ENCODE results near the gene IQGAP2. TPM values are rescaled to one million over a fixed set of nuclear protein-coding genes. Genes with fewer than 3 reads are reported as not detected.

IQGAP2 gene
- total RNA-seq, 6 donors from 2014 or later: 24.3 to 57.6 (median 28.9) TPM

DNA sequence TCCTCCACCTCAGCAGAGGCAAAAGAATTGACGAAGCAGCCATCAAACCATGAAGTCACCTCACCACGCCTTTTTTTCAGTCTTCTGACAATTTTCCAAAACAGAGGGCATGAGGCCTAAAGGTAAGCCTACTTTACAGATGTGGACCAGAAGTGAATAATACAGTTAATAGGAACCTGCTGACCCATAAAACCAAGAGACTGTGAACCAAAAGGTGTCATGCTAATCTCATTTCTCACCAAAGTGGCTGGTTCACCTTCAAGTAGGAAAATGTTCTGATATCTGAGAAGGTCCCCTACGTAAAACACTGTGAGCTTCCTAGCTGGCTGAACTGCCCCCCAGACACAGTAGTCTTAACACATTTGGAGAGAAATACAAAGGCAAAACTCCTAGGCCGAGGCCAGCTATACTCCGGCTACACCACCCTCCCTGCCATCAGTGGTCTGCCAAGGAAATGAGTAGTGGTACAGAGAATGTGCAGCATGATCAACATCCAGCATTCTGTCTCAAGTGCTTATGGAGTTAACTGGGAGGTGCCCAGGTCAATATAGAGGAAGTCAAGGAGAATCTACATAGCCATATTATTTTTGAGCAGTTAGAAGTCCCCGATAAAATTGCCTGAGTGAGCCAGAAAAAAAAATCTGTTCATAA, 239.4 kb downstream of the IQGAP2 start:
- DNase-seq: no peak
- peaks cover 0 to 6% (median 0%) of the 10 kb centered on the region in 4 donors for H3K4me1 ChIP-seq
- H3K36me3 ChIP-seq: peaks cover 0 to 6% (median 0%) of the 10 kb centered on the region in 4 donors
- ATAC-seq (ENCODE audit: low FRiP score in 2 of 2): no peak
- no peak overlapping the region for H3K4me3 ChIP-seq
- 93 to 95% methylated on average over 6 of the region's 6 CpGs for WGBS, 2 donors
- no peak overlapping the region for H3K27ac ChIP-seq
- no peaks in the 10 kb centered on the region for H3K9me3 ChIP-seq
- TF ChIP-seq POLR2AphosphoS5 (IDR thresholded peaks at IDR 0.05): no peak
- TF ChIP-seq, protein P1, sequence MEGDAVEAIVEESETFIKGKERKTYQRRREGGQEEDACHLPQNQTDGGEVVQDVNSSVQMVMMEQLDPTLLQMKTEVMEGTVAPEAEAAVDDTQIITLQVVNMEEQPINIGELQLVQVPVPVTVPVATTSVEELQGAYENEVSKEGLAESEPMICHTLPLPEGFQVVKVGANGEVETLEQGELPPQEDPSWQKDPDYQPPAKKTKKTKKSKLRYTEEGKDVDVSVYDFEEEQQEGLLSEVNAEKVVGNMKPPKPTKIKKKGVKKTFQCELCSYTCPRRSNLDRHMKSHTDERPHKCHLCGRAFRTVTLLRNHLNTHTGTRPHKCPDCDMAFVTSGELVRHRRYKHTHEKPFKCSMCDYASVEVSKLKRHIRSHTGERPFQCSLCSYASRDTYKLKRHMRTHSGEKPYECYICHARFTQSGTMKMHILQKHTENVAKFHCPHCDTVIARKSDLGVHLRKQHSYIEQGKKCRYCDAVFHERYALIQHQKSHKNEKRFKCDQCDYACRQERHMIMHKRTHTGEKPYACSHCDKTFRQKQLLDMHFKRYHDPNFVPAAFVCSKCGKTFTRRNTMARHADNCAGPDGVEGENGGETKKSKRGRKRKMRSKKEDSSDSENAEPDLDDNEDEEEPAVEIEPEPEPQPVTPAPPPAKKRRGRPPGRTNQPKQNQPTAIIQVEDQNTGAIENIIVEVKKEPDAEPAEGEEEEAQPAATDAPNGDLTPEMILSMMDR (IDR thresholded peaks at IDR 0.05): no peak
- TF ChIP-seq EP300 (IDR thresholded peaks at IDR 0.05): no peak
- H3K27me3 ChIP-seq: no peaks in the 10 kb centered on the region

DNA sequence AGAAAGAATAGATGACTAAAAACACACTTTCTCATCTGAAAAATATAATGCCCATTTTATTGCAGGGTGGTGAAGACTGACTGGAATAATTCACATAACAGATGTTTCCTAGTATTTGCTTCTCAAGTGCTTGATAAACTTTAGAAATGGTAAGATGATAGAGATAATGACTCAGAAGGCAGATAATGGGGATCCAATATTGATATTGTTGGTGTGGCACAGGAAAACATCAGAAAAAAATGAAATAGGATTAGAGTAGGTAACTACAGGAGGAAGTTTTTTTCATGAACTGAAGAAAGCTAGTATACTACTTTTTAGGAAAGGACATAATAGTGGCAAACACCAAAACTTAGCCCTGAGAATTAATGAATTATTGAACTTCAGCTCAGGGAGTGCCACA, 240.3 kb downstream of the IQGAP2 start:
- no peak overlapping the region for H3K4me3 ChIP-seq
- H3K27me3 ChIP-seq: no peaks in the 10 kb centered on the region
- TF ChIP-seq, protein P1 (IDR thresholded peaks at IDR 0.05): no peak
- no peak for TF ChIP-seq POLR2A (IDR thresholded peaks at IDR 0.05)
- no peak for TF ChIP-seq EP300 (IDR thresholded peaks at IDR 0.05)
- no peak for DNase-seq
- ATAC-seq (ENCODE audit: low FRiP score in 2 of 2): no peak
- no peaks in the 10 kb centered on the region for H3K9me3 ChIP-seq
- H3K4me1 ChIP-seq: peaks cover 0 to 2% (median 0%) of the 10 kb centered on the region in 4 donors
- no peak overlapping the region for H3K27ac ChIP-seq
- peaks cover 0 to 14% (median 0%) of the 10 kb centered on the region in 4 donors for H3K36me3 ChIP-seq

DNA sequence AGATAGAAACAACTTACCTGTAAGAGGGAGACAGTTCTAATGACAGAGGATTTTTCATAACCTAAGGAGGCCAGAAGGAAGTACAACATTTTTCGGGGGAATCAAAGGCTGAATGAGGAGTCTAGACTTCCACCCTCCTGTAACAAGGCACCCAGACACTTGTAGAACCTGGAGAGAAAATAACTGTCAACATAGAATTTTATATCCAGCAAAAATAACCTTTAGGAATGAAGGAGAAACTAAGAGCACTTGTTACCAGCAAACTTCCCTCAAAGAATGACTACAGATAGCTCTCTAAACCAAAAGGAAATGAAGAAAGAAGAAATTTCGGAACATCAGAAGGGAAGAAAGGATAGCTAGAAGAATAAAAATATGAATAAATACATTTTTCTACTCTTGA, 246.1 kb downstream of the IQGAP2 start:
- H3K27ac ChIP-seq: no peak overlapping the region
- H3K27me3 ChIP-seq: no peaks in the 10 kb centered on the region
- H3K9me3 ChIP-seq: peaks cover 0 to 14% (median 7%) of the 10 kb centered on the region in 4 donors
- ATAC-seq (ENCODE audit: low FRiP score in 2 of 2) (no peak), DNase-seq (no peak)
- TF ChIP-seq POLR2AphosphoS5 (IDR thresholded peaks at IDR 0.05): no peak
- TF ChIP-seq, protein P1 (IDR thresholded peaks at IDR 0.05): no peak
- no peak for TF ChIP-seq EP300 (IDR thresholded peaks at IDR 0.05)
- no peak for TF ChIP-seq POLR2A (IDR thresholded peaks at IDR 0.05)
- 89 to 92% methylated on average over 2 of the region's 2 CpGs for WGBS, 2 donors
- no peaks in the 10 kb centered on the region for H3K4me1 ChIP-seq
- no peak overlapping the region for H3K4me3 ChIP-seq
- H3K36me3 ChIP-seq: peaks cover 0 to 7% (median 0%) of the 10 kb centered on the region in 4 donors

DNA sequence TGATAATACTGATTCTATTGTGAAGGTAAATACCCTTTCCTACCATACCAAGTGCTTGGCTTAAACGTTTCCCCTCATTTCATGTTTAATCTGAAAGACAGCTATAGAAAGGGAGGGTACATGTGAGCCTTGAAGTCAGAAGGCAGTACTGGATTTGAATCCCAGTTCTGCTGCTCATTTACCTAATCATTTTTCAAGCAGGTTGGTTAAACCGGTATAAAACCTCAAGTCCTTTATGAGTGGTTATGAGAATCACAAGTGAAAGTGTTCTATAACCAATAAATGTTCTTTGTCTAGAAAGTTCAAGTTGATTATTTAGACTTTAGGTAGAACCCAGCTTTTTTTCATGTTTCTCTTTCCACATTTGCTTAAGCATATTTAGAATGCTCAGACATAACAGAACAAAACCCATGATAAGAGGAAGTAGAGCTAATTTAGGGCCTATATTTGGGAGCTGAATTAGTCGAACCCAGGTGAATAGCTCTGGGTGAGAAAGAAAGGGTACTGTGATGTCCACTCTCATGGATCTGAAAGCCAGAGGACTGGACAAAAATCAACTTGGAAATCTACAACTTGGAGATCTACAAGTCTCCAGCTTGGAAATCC, 249.8 kb downstream of the IQGAP2 start:
- peaks cover 0 to 14% (median 7%) of the 10 kb centered on the region in 4 donors for H3K9me3 ChIP-seq
- no peaks in the 10 kb centered on the region for H3K4me1 ChIP-seq
- H3K4me3 ChIP-seq: no peak overlapping the region
- TF ChIP-seq EP300 (IDR thresholded peaks at IDR 0.05): no peak
- TF ChIP-seq, protein P1 (IDR thresholded peaks at IDR 0.05): no peak
- no peak for TF ChIP-seq POLR2AphosphoS5 (IDR thresholded peaks at IDR 0.05)
- TF ChIP-seq POLR2A (IDR thresholded peaks at IDR 0.05): no peak
- peaks cover 0 to 4% (median 2%) of the 10 kb centered on the region in 4 donors for H3K36me3 ChIP-seq
- no peak for ATAC-seq (ENCODE audit: low FRiP score in 2 of 2)
- H3K27ac ChIP-seq: no peak overlapping the region
- no peaks in the 10 kb centered on the region for H3K27me3 ChIP-seq
- 76 to 82% methylated on average over 3 of the region's 3 CpGs for WGBS, 2 donors
- no peak for DNase-seq

DNA sequence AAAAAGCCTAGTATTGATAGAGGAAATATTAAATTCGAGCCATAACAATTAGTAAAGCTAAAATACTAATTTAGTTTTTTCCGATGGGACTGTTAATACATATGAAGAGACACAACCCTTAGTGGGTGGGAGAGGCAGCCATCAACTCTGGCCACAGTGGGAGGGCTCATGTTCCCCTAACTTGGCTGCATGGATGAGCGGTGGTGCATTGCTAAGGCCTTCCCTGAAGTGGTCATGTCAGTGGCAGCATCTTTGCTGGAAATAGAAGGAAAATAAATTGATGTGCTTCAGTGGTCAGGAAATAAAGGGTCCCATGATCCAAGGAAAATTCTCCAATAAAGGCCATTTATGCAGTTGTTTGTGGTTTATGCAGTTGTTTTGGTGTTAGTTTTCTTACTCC, 254.0 kb downstream of the IQGAP2 start:
- ATAC-seq (ENCODE audit: low FRiP score in 2 of 2) (no peak), DNase-seq (no peak)
- H3K4me1 ChIP-seq: no peaks in the 10 kb centered on the region
- H3K36me3 ChIP-seq: peaks cover 0 to 9% (median 0%) of the 10 kb centered on the region in 4 donors
- H3K27ac ChIP-seq: no peak overlapping the region
- H3K4me3 ChIP-seq: no peak overlapping the region
- H3K9me3 ChIP-seq: no peaks in the 10 kb centered on the region
- WGBS, 2 donors: 93 to 97% methylated on average over 3 of the region's 3 CpGs
- H3K27me3 ChIP-seq: no peaks in the 10 kb centered on the region
- TF ChIP-seq POLR2A (IDR thresholded peaks at IDR 0.05): no peak
- TF ChIP-seq, protein P1 (IDR thresholded peaks at IDR 0.05): no peak
- no peak for TF ChIP-seq POLR2AphosphoS5 (IDR thresholded peaks at IDR 0.05)
- no peak for TF ChIP-seq EP300 (IDR thresholded peaks at IDR 0.05)
